Right hindlimb (tissue), 1 donor: ENCODE results near the gene ZKSCAN3.
A peak's percentile ranks its signal among the peaks of the same experiment; 100 is the strongest.
"Not testable (repeated sequence)": the region's sequence is repeated elsewhere in the genome, so short reads cannot be mapped to it uniquely, and the experiment has no call there.

Experiments used
- DNase-seq: peaks from one replicate; pipeline ENCODE4 v3.0.0-alpha.2; 2018

Gene ZKSCAN3

DNA sequence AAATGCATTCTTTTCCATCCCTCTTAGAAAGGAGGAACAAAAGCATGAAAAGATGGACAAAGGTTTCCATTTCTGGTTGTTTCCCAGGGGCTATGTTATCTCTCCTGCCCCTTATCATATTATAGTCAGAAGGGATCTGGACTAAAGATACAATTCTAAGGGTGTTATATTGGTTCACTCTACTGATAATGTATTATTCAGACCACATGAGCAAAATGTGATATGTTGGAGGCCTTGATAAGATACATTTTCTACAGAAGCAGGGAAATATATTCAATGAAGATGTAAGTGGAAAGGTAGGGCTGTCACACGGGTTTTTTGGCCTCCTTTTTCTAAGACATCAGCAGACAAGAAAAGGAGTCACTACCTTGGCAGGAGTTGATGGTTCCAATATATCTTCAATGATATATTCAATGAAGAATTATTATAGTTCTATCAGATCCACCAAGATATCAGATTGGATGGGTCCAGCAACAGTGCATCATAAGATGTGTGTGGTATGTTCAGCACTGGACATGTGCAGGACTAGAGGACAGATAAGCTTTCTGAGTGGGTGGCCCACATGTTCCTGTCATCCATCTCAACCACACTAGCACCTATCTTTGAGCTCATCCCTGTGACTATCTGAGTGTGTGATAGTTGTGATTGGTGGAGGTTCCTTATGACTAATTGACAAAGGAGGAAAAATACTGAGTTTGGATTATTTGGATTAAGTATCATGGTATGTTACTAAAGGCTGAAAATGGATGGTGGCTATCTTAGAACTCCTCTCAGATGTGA lies 5.7 kb upstream of the ZKSCAN3 start:
- no peak for DNase-seq

DNA sequence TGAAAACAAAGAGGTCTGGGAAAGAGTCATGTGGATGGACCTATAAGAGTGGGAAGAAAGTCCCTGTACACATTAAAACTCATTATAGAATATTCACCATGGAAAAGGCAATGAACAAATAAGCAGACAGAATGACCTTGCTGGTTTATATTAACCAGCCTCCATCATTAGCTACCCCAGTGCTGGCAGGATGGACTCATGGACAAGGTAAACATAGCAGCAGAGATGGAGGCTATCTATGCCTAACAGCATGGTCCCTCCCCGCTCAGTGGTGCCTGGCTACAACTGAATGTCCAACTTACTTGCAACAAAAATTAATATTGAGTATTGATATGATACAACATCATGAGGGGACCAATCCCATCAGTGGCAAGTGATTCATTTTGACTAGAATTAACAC lies 4.5 kb upstream of the ZKSCAN3 start:
- no peak for DNase-seq

DNA sequence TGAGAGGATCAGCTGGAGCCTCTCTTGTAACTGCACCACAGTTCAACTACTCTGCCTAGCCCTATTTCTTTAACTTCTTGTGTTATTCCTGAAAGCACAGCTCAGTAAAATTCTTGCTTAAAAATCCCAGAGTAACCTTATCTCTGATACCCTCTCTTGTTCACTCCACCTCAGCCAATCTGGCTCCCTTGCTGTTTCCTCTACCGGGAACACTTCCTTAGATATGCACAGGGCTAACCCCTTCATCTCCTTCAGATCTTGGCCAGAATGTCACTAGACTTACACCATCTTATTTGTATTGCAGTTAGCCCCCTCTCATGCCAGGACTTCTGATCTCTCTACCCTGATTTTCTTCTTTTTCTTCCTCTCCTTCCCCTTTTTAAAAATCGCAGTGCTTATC lies 2.6 kb upstream of the ZKSCAN3 start:
- no peak for DNase-seq

DNA sequence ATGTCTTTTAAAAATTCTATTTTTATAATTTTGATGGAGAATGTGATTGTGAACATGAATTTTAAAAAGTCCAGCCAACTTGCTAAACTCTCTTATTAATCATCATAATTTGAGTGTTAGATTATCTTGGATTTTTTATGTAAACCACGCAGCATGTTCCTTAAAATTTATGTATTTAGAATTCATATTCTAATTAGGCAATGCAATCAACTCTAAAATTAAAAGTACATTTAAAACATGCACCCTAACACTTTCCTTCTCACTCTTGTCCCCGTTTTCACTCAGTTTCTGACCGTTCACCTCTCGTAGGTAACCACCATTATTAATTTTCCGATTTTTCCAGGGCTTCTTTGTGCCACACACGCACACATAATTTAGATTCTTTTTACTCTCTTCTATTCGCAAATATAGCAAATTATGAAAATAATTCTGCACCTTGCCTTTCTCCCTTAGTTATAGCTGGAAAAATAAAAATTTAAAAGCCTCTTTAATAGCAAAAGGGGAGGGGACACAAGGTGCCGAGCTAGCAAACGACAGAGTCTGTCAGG lies 329 bp upstream of the ZKSCAN3 start:
- no peak for DNase-seq

DNA sequence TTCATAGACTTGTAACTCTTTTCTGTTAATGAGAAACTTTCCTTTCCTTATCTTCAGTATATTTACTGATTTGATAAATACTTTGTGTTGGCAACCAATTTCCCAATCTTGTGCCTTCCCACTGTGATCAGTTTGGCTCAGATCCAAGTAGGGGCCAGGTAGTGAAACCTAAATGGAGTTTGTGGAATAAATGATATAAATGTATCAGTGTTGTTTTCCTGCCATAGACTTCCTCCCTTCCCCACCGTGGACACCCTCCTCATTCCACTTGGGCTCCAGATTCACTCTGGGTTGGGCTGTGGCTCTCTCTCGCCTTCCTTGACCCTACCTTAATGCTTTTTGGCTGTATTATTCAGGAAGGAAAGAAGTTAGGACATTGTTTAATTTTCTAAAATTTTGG lies 1.3 kb downstream of the ZKSCAN3 start:
- DNase-seq: no peak

DNA sequence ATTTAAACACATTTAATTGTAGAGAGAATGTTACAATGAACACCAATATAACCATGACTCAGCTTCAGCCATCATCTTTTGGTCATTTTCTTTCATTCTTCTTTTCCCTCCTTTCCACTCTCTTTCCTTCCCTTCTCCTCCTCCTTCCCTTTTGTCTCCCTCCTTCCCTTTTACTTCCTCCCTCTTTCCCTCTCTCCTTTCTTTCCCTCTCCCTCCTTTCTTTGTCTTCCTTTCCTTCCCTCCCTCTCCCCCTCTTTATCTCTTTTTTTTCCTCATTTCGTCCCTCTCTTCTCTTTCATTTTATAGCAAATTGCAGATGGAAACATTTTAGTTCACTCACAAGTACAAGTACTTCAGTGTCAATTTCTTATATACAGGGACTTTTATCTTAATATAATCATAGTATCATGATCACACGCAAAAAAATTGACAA lies 1.8 kb downstream of the ZKSCAN3 start:
- DNase-seq: no peak

DNA sequence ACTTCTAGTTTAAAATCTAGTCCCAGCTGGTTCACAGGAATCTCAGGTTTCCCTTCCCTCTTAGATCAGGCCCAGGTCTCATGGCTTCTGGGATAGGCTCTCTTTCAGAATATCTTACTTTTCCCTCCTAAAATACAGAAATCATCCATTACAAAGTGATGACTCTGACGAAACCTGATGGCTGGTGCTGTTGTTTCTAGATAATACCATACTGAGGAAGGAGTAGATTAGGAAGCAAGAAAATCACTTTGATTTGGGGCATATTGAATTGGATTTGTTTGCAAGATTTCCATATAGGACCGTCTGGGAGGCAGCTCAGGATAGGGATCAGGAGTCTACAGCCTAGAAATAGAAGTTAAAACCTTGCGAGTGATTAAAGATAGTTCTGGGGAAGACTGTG lies 3.6 kb downstream of the ZKSCAN3 start:
- no peak for DNase-seq

DNA sequence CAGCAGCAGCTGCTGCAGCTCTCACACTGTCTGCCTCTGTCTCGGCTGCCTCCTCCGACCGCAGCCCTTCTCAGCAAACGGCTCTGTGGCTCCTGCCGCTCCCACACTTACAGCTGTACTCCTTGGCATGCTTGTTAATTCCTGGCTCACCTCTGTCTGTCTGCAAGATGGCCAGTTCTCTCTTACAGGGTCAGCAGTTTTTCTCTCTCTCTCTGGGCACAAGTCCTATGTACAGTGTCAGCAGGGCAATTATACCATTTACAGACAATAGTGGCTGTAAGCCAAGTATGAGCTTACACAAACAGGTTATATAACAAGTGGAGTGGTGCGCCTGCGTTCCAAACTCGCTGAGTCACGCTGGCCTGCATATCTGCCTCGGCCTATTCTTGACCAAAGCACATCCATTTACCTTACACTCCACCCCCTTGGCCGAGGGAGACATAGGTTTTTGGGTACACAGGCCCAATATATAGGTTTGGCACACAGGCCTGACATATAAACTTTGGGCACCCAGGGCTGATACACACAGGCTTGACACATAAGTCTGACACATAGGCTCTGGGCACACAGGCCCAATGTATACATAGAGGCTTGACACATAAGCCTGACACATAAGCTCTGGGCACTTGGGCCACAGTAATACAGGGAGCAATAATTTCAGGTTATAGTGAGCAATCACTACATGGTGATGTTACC lies 4.4 kb downstream of the ZKSCAN3 start:
- DNase-seq: no peak

DNA sequence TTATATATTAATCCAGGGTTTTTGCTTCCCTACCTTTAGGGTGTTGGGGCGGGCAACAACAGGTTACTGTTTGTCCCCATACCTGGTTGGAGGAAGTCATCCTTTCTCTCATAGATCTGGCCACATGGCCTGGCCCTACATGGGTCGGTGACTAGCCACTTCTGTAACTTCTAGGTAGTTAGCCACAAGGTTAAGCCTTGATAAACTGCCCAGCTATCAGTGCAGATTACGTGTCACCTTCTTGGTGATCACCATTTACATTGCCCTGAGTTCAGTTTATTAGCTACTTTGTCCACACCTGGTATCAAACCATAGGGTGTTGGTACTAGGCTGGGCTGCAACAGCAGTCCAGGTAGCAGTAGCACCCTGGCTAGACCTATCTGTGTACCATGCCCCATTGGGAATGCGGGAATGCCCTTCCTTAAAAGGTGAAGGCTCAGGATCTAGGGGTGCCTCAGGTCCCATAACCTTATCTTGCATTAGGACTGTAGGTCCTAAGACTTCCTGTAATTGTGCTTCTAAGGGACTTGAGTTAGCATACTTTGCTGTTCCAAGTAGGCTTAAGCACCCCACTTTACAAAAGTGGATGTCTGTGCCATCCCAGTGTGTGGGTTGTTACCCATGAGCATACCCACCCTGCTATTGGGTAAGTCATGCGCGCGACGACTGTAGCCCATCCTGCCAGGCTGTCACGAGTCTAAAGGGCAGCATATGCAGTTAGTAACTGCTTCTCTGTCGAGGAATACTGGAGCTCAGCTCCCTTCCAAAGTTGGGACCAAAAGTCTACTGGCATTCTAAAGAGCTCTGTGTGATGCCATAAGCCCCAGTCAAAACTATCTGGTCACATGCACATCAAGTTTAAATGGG lies 5.2 kb downstream of the ZKSCAN3 start:
- no peak for DNase-seq

DNA sequence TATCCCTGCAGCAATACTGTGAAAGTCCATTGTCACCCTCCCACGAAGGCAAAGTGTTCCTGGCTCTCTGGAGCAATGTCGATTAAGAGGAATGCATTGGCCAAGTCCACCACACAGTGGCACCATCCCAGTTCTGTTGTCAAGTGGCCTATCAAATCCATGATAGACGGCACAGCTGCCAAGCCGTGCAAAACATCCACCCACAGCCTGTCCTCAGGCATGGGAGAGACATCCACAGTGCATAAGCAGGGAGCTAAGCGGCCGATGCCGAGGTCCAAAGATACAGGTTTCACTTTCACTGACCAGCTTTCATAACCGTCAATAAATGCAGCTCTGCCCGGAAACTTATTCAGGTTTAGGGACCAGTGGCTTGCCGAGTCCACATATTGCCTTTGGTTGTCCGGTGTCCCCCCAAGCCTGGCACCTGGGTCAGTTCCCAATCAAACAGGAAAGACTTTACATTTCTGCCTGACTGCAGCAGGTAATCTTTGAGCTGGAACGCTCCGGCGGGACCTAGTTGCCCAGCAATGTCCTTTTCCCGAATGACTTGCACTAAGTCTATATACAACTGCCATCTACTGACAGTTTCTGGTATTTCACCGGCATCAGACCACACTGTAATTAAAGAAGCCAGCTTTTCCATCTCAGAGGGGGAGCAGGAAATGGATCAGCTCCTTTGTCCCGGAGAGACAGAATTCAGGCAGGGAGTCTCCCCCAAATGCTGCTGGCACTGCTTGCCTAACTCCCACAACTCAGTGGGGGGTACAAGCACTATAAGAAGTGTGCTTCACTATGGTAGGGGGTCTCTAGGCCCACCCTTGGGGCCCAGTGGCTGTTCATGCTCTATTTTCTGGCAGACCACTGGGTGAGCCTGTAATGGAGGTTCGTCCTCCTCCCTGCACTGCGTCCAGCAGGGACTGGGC lies 6.3 kb downstream of the ZKSCAN3 start:
- peak; percentile 78 for DNase-seq

DNA sequence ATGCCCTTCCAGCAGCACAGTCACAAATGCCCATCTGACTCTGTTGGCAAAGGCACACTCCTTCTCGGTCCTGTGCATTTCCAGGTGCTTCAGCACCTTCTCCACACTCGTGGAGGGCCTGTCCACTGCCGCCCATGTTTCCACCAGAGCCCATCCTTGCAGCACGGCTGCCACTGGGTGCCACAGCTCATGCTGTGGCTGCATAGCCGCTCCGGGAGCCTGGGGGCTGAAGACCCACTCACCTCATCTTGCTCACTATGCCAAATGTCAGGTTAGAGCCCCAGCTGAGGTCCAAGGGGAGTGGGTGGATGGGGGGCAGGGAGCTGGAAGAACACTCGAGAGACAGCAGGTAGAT lies 6.9 kb downstream of the ZKSCAN3 start:
- no peak for DNase-seq

DNA sequence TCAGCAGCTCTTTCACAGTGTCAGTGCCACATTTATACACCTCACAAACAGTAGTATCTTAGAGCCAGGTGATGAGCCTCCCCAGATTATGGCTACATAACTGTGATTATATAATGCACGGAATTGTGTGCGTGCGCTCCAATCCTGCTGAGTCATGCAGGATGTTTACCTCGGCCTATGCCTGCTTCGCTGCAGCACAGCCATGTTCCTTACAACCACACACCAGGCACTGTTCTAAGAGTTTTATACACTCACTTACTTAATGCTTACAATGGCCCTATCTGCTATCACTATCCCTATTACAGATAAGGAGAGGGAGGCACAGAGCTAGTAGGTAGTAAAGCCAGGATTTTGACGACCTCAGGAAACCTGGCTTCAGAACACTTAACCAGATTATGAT lies 7.3 kb downstream of the ZKSCAN3 start:
- DNase-seq: no peak

DNA sequence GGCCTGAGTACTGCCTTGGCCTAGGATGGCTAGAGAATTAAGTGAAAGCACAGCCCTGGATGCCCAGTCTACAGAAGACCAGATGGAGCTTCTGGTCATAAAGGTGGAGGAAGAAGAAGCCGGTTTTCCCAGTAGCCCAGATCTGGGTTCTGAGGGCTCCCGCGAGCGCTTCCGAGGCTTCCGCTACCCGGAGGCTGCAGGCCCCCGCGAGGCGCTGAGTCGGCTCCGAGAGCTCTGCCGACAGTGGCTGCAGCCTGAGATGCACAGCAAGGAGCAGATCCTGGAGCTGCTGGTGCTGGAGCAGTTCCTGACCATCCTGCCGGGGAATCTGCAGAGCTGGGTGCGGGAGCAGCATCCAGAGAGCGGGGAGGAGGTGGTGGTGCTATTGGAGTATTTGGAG lies 9.8 kb downstream of the ZKSCAN3 start:
- DNase-seq: not testable (repeated sequence)

DNA sequence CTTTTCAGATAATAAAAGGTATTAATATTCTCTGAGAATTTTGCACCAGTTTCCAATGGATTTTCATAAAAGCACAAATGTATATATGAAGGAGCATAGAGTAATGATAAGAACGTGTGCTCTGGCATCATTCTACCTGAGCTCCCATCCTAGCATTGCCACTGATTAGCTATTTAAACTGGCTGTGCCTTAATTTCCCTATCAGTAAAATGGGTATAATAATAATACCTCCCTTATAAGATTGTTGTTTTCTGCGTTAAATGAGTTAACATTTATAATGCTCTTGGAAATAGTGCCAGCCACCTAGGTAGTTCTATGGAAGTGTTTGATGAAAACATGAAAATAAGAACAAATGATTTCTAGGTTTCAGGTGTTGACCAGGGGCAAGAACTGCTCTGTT lies 11.2 kb downstream of the ZKSCAN3 start:
- no peak for DNase-seq

DNA sequence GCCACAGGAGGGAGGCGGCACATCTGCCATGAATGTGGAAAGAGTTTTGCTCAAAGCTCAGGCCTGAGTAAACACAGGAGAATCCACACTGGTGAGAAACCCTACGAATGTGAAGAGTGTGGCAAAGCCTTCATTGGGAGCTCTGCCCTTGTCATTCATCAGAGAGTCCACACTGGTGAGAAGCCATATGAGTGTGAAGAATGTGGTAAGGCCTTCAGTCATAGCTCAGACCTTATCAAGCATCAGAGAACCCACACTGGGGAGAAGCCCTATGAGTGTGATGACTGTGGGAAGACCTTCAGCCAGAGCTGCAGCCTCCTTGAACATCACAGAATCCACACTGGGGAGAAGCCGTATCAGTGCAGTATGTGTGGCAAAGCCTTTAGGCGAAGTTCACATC lies 15.8 kb downstream of the ZKSCAN3 start:
- not testable (repeated sequence) for DNase-seq

DNA sequence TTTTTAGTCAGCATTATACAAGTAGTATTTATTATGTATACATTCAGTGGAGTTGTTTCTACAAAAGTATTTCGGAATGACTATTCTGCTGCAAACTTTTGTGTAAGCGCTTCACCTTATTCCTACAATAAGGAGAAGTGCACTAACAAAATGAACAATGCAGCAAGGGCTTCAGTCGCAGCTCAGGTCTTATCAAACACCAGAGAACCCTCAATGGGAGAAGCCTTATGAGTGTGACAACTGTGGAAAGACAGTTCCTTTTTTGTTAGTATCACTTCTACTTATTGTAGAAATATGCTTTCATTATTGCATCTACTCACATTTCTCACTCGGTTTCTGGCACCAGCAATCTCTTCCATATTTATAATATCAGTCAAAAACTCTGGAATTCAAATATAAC lies 18.8 kb downstream of the ZKSCAN3 start:
- no peak for DNase-seq

DNA sequence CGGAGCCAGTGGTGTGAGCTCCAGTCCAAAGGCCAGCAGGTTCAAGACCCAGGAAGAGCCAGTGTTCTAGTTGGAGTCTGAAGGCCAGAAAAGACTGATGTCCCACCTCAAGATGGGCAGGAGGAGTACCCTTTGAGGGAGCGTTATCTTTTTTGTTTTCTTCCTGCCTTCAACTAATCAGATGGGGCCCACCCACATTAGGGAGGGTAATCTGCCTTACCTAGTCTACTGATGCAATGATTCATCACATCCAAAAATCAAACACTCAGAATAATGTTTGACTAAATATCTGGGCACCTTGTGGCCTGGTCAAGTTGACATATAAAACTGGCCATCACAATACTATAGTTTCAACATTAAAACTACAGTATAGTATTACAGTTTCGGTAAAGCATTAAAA lies 19.7 kb downstream of the ZKSCAN3 start:
- DNase-seq: no peak

DNA sequence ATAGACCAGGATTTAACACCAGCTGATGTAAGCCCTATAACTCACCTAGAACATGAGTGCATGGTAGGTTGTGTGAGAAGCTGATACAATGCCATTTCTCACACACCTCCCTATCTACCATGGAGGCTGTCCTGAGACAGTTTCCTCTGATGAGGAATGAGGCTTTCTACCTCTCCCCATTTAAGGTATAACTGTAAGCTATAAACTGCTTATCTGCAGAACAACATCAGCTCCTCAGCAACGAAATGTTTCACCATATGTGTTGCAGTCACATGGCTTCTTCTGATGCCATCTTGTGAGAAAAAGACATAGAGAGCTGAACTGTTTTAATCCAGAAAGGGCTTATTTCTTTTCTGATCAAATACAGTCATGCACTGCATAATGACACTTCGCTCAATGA lies 20.7 kb downstream of the ZKSCAN3 start:
- no peak for DNase-seq

DNA sequence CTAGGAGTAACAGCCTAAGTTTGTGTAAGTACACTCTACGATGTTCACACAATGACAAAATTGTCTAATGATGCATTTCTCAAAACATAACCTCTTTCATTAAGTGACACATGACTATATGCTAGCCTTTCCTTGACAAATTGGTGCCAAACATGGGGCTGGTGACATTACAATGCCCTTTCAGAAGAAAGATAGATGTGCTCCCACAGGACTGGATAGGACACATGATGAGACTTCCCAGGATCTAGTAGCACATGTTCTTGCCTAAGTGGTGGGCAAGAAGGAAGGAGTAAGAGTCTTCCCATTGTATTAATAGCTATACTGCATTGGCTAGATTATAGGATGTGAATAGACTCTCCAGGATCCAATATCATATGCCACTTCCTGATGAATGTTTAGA lies 21.5 kb downstream of the ZKSCAN3 start:
- DNase-seq: no peak

DNA sequence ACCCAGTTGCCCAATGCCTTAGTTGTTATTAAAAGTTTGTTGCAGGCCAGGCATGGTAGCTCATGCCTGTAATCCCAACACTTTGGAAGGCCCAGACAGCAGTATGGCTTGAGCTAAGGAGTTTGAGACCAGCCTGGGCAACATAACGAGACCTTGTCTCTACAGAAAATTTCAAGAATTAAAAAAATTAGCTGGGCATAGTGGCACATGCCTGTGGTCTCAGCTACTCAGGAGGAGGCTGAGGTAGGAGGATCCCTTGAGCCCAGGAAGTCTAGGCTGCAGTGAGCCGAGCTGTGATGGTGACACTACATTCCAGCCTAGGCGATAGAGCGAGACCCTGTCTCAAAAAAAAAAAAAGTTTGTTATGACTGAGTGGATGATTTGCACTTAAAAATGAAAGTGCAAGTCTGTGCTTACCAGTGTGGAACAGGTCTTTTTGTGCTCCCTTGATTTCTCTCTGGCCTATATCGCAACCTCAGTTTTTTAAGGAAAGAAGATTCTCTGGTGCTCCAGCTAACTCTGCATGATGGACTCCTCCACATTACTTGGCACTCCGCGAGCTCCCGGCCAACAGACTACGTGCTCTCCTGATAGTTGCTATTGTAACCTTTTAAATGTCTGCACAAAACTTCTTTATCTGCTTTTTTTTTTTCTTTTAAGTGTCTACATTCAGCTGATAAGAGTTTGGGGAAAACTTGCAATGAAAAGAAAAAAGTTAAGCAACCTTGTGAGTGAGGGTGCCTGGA lies 22.1 kb downstream of the ZKSCAN3 start:
- DNase-seq: no peak

DNA sequence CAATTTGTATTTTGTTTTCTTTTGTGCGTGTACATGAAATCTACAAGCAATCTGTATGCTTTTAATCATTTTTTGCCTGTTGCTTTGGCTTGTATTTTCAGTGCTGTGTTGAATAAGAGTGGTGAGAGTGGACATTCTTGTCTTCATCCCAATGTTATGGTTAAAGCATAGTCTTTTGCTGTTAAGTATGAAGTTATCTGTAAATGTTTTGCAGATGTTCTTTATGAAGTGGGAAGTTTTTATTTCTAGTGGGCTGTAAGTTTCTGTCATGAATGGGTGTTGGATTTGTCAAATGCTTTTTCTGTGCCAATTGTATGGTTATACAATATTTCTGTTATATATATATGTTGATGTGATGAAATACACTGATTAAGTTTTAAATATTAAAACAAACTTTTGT lies 24.2 kb downstream of the ZKSCAN3 start:
- no peak for DNase-seq

DNA sequence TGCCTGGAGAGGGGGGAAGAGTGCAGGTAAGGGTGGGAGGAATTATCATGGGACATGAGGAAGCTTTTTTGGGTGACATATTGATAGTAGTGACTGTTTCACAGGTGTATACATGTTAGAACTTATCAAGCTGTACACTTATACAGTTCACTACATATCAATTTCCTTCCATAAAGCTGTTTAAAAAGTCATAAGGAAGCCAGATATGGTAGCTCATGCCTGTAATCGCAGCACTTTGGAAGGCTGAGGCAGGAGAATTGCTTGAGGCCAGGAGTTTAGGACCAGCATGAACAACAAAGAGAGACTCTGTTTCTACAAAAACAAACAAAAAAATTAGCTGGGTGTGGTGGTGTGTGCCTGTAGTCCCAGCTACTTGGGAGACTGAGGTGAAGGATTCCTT lies 28.1 kb downstream of the ZKSCAN3 start:
- DNase-seq: no peak
